H9 (cell line): ENCODE results near the gene R3HDM1. TPM values are rescaled to one million over a fixed set of nuclear protein-coding genes. Genes with fewer than 3 reads are reported as not detected.

Source experiments
- DNase-seq: peaks from one replicate; pipeline ENCODE4 v3.0.0-alpha.2; 2017
- H2AFZ ChIP-seq: one replicate; pipeline ENCODE4 v1.6.1; 2013; ENCODE audit warnings: mild to moderate bottlenecking, low read length, control low read depth, moderate library complexity
- H2AK5ac ChIP-seq: 2 replicates; pipeline ENCODE4 v1.6.1; 2013; ENCODE audit warnings: low read length, control low read depth, mixed read lengths; ENCODE audit not compliant: insufficient read length
- H2BK120ac ChIP-seq: one replicate; pipeline ENCODE4 v1.6.1; 2013; ENCODE audit warnings: low read depth, mild to moderate bottlenecking, low read length, control low read depth, inconsistent platforms; ENCODE audit not compliant: poor library complexity, severe bottlenecking
- H2BK12ac ChIP-seq: 2 replicates; pipeline ENCODE4 v1.6.1; 2013; ENCODE audit warnings: low read length, control low read depth, mixed read lengths, low read depth; ENCODE audit not compliant: insufficient read length
- H2BK15ac ChIP-seq: 2 replicates; pipeline ENCODE4 v1.6.1; 2013; ENCODE audit warnings: low read depth, low read length, control low read depth
- H2BK20ac ChIP-seq: one replicate; pipeline ENCODE4 v1.6.1; 2013; ENCODE audit warnings: low read depth, mild to moderate bottlenecking, low read length, control low read depth, inconsistent platforms; ENCODE audit not compliant: poor library complexity, severe bottlenecking
- H2BK5ac ChIP-seq: 2 replicates; pipeline ENCODE4 v1.6.1; 2013; ENCODE audit warnings: low read length, control low read depth, mixed read lengths; ENCODE audit not compliant: insufficient read length
- H3K14ac ChIP-seq: 2 replicates; pipeline ENCODE4 v1.6.1; 2013; ENCODE audit warnings: low read length, control low read depth; ENCODE audit not compliant: insufficient read depth
- H3K18ac ChIP-seq: 2 replicates; pipeline ENCODE4 v1.6.1; 2013; ENCODE audit warnings: low read depth, mild to moderate bottlenecking, mixed read lengths, low read length, control low read depth; ENCODE audit not compliant: insufficient read length
- H3K23ac ChIP-seq: 2 replicates; pipeline ENCODE4 v1.6.1; 2013; ENCODE audit warnings: low read length, control low read depth, mixed read lengths, low read depth; ENCODE audit not compliant: insufficient read length
- H3K23me2 ChIP-seq: 2 replicates; pipeline ENCODE4 v1.6.1; 2013; ENCODE audit warnings: low read depth, mild to moderate bottlenecking, mixed read lengths, low read length, control low read depth; ENCODE audit not compliant: insufficient read length, poor library complexity, severe bottlenecking
- H3K27ac ChIP-seq: 2 replicates; pipeline ENCODE4 v1.5.1; 2013; ENCODE audit warnings: low read length, control low read depth, mixed read lengths, low read depth; ENCODE audit not compliant: insufficient read length
- H3K27me3 ChIP-seq: 2 replicates; pipeline ENCODE4 v1.6.1; 2013; ENCODE audit warnings: low read length, control low read depth, inconsistent platforms; ENCODE audit not compliant: insufficient read depth
- H3K4ac ChIP-seq: 2 replicates; pipeline ENCODE4 v1.6.1; 2013; ENCODE audit warnings: low read depth, mild to moderate bottlenecking, control low read depth, inconsistent platforms, low read length, moderate library complexity
- H3K4me1 ChIP-seq: 2 replicates; pipeline ENCODE4 v1.6.1; 2013; ENCODE audit warnings: low read length, control low read depth, inconsistent platforms; ENCODE audit not compliant: insufficient read depth
- H3K4me2 ChIP-seq: 2 replicates; pipeline ENCODE4 v1.6.1; 2013; ENCODE audit warnings: low read length, control low read depth, mixed read lengths; ENCODE audit not compliant: insufficient read length, insufficient read depth
- H3K56ac ChIP-seq: 2 replicates; pipeline ENCODE4 v1.6.1; 2013; ENCODE audit warnings: low read depth, mild to moderate bottlenecking, mixed read lengths, low read length, control low read depth; ENCODE audit not compliant: insufficient read length
- H3K79me1 ChIP-seq: 2 replicates; pipeline ENCODE4 v1.6.1; 2013; ENCODE audit warnings: low read depth, mild to moderate bottlenecking, moderate library complexity, low read length, control low read depth, inconsistent platforms; ENCODE audit not compliant: insufficient read depth, poor library complexity, severe bottlenecking
- H3K79me2 ChIP-seq: 2 replicates; pipeline ENCODE4 v1.6.1; 2013; ENCODE audit warnings: low read length, control low read depth, inconsistent platforms; ENCODE audit not compliant: insufficient read depth
- H3K9ac ChIP-seq: 2 replicates; pipeline ENCODE4 v1.6.1; 2013; ENCODE audit warnings: low read length, control low read depth, mixed read lengths; ENCODE audit not compliant: insufficient read length; ENCODE audit errors: extremely low read depth
- H3K9me3 ChIP-seq: one replicate; pipeline ENCODE4 v1.6.1; 2013; ENCODE audit warnings: low read depth, low read length, inconsistent platforms; ENCODE audit not compliant: control insufficient read depth
- H3T11ph ChIP-seq: one replicate; pipeline ENCODE4 v1.6.1; 2013; ENCODE audit warnings: mild to moderate bottlenecking, low read length, control low read depth, inconsistent platforms
- H4K20me1 ChIP-seq: one replicate; pipeline ENCODE4 v1.6.1; 2013; ENCODE audit not compliant: control insufficient read depth, insufficient read length, insufficient read depth
- H4K5ac ChIP-seq: 2 replicates; pipeline ENCODE4 v1.6.1; 2013; ENCODE audit warnings: low read depth, mild to moderate bottlenecking, mixed read lengths, low read length, control low read depth; ENCODE audit not compliant: insufficient read length
- H4K8ac ChIP-seq: replicated peaks from 2 replicates; pipeline ENCODE4 v1.6.1; 2013; ENCODE audit warnings: low read length, control low read depth, mixed read lengths, low read depth; ENCODE audit not compliant: insufficient read length
- H4K91ac ChIP-seq: 2 replicates; pipeline ENCODE4 v1.6.1; 2013; ENCODE audit warnings: low read depth, mild to moderate bottlenecking, moderate library complexity, mixed read lengths, low read length, control low read depth; ENCODE audit not compliant: insufficient read length
- H3K27ac Mint-ChIP-seq, 3 experiments: 2 replicates in 2 of 3; 3 replicates in 1 of 3; pipeline ENCODE4 v1.8.0; 2020 to 2021; ENCODE audit warnings: mixed read lengths in 3 of 3, mild to moderate bottlenecking in 1 of 3, moderate library complexity in 1 of 3
- H3K27me3 Mint-ChIP-seq: 2 replicates; pipeline ENCODE4 v1.8.0; 2021; ENCODE audit warnings: low read depth, mild to moderate bottlenecking, moderate library complexity, mixed read lengths
- H3K36me3 Mint-ChIP-seq, 3 experiments: 2 replicates in 2 of 3; 3 replicates in 1 of 3; pipeline ENCODE4 v1.8.0; 2020 to 2021; ENCODE audit warnings: low read depth in 3 of 3, mixed read lengths in 3 of 3; ENCODE audit not compliant: insufficient read depth in 1 of 3
- H3K4me1 Mint-ChIP-seq, 2 experiments: 2 replicates each; pipeline ENCODE4 v1.8.0; 2020; ENCODE audit warnings: mixed read lengths in 2 of 2
- H3K4me3 Mint-ChIP-seq, 2 experiments: 2 replicates in 1 of 2; 3 replicates in 1 of 2; pipeline ENCODE4 v1.8.0; 2020 to 2021; ENCODE audit warnings: mild to moderate bottlenecking in 2 of 2, mixed read lengths in 2 of 2, moderate library complexity in 1 of 2
- H3K9me3 Mint-ChIP-seq, 2 experiments: 2 replicates in 1 of 2; 3 replicates in 1 of 2; pipeline ENCODE4 v1.8.0; 2020; ENCODE audit warnings: mild to moderate bottlenecking in 2 of 2, mixed read lengths in 2 of 2, moderate library complexity in 1 of 2
- WGBS: extraction: QIAGEN DNeasy Blood & Tissue Kit; methylation state at CpG from one replicate; pipeline ENCODE4 v1.1.7; 2013; ENCODE audit warnings: missing lambda C conversion rate, low lambda C conversion rate, mixed read lengths; ENCODE audit not compliant: insufficient read length; ENCODE audit errors: extremely low coverage; 5-methylcytosine and 5-hydroxymethylcytosine counted together
- total RNA-seq: library from RNA; stranded (reverse); gene quantifications from 2 replicates; pipeline ENCODE4 v1.2.1, GENCODE V29; 2021
- TF ChIP-seq, protein P1 (sequence below): fragments of 200-600 bp; sonication (generic); conservative IDR thresholded peaks from 3 replicates; pipeline ENCODE4 v1.8.0; 2021; ENCODE audit warnings: antibody characterized with exemption, mild to moderate bottlenecking

Gene R3HDM1
- total RNA-seq, 1 experiment from 2014 or later = 58.8 TPM

DNA sequence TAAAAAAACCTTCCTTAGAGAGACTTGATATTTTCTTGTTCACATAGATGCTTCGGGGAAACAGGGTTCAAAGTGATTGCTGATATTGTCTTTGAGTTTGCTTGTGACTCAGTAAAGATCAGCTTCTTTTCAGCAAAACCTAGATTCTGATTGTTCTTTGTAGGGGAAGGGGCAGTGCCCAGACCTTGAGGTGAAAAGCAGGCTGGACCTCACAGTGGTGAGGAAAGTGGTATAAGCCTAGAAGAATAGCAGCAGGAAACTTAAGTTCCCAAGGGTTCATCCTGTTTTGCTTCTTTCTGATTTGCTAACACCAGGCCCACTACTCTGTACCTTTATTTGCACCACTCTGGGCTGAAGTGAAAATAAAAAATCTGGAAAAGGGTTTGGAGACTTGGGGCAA, 231.2 kb downstream of the R3HDM1 start:
- no peak overlapping the region for H2BK5ac ChIP-seq
- no peak overlapping the region for H3K23ac ChIP-seq
- H4K91ac ChIP-seq = no peak overlapping the region
- H3K27ac ChIP-seq = no peak overlapping the region
- no peak overlapping the region for H4K5ac ChIP-seq
- H3K27me3 ChIP-seq = no peaks in the 10 kb centered on the region
- Mint-ChIP-seq H3K27ac (peak overlapping the region in 1 of 3 experiments; percentile 75; a peak in 1 of 7 replicates), H3K4me3 (no peak overlapping the region), H3K27me3 (no peaks in the 10 kb centered on the region), H3K9me3 (no peaks in the 10 kb centered on the region), H3K4me1 (no peaks in the 10 kb centered on the region; a peak in 1 of 4 replicates), H3K36me3 (peaks cover 25 to 76% (median 54%) of the 10 kb centered on the region in 3 experiments; a peak in 6 of 7 replicates)
- no peaks in the 10 kb centered on the region for H3K79me2 ChIP-seq
- H2AFZ ChIP-seq = no peak overlapping the region
- no peak overlapping the region for H2BK120ac ChIP-seq
- no peak overlapping the region for H3K56ac ChIP-seq
- no peaks in the 10 kb centered on the region for H3K23me2 ChIP-seq
- H3K18ac ChIP-seq = no peak overlapping the region
- TF ChIP-seq, protein P1, sequence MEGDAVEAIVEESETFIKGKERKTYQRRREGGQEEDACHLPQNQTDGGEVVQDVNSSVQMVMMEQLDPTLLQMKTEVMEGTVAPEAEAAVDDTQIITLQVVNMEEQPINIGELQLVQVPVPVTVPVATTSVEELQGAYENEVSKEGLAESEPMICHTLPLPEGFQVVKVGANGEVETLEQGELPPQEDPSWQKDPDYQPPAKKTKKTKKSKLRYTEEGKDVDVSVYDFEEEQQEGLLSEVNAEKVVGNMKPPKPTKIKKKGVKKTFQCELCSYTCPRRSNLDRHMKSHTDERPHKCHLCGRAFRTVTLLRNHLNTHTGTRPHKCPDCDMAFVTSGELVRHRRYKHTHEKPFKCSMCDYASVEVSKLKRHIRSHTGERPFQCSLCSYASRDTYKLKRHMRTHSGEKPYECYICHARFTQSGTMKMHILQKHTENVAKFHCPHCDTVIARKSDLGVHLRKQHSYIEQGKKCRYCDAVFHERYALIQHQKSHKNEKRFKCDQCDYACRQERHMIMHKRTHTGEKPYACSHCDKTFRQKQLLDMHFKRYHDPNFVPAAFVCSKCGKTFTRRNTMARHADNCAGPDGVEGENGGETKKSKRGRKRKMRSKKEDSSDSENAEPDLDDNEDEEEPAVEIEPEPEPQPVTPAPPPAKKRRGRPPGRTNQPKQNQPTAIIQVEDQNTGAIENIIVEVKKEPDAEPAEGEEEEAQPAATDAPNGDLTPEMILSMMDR = no peak
- peaks cover 2% of the 10 kb centered on the region for H3K79me1 ChIP-seq
- no peaks in the 10 kb centered on the region for H4K20me1 ChIP-seq
- H3K4me2 ChIP-seq = no peak overlapping the region
- no peak overlapping the region for H2BK20ac ChIP-seq
- H4K8ac ChIP-seq = no peak overlapping the region
- no peak overlapping the region for H2BK12ac ChIP-seq
- no peak overlapping the region for H3K14ac ChIP-seq
- H3K9ac ChIP-seq = no peak overlapping the region
- WGBS = no CpG with 5 or more reads among the region's 1 CpG
- DNase-seq = no peak
- no peak overlapping the region for H3T11ph ChIP-seq
- no peak overlapping the region for H2BK15ac ChIP-seq
- no peaks in the 10 kb centered on the region for H3K9me3 ChIP-seq
- H3K4me1 ChIP-seq = no peaks in the 10 kb centered on the region
- no peak overlapping the region for H3K4ac ChIP-seq
- H2AK5ac ChIP-seq = no peak overlapping the region
